HG03342 (cell line): Measurements from ENCODE around the gene PCSK5.

Experiments
- ATAC-seq: cut with Tn5 transposase; IDR thresholded peaks from one replicate; pipeline ENCODE4 v1.9.1; 2021; ENCODE audit warnings: mild to moderate bottlenecking, moderate library complexity; ENCODE audit not compliant: unreplicated experiment

The PCSK5 gene

GRCh38 chr9:75998096-75998780 is 107.8 kb downstream of the PCSK5 start:
- no peak for ATAC-seq

- ATAC-seq: no peak
Measured at GRCh38 chr9:76001459-76001858, 111.0 kb downstream of the PCSK5 start.

- no peak for ATAC-seq
Measured at GRCh38 chr9:76003041-76003440, 112.6 kb downstream of the PCSK5 start.

GRCh38 chr9:76004526-76004925 is 114.1 kb downstream of the PCSK5 start:
- peak; percentile 53 for ATAC-seq

GRCh38 chr9:76007935-76008334 is 117.5 kb downstream of the PCSK5 start:
- no peak for ATAC-seq

- no peak for ATAC-seq
Measured at GRCh38 chr9:76013809-76014208, 123.3 kb downstream of the PCSK5 start.

- ATAC-seq: no peak
Measured at GRCh38 chr9:76018235-76018634, 127.8 kb downstream of the PCSK5 start.

- no peak for ATAC-seq
Measured at GRCh38 chr9:76018761-76019160, 128.3 kb downstream of the PCSK5 start.

- ATAC-seq: no peak
Measured at GRCh38 chr9:76020652-76021051, 130.2 kb downstream of the PCSK5 start.

- ATAC-seq: no peak
Measured at GRCh38 chr9:76022317-76022716, 131.8 kb downstream of the PCSK5 start.

GRCh38 chr9:76023715-76024195 is 133.3 kb downstream of the PCSK5 start:
- no peak for ATAC-seq

- ATAC-seq: no peak
Measured at GRCh38 chr9:76025286-76025685, 134.8 kb downstream of the PCSK5 start.

- ATAC-seq: no peak
Measured at GRCh38 chr9:76026796-76027195, 136.3 kb downstream of the PCSK5 start.

GRCh38 chr9:76027416-76027815 is 136.9 kb downstream of the PCSK5 start:
- no peak for ATAC-seq

GRCh38 chr9:76027861-76028260 is 137.4 kb downstream of the PCSK5 start:
- no peak for ATAC-seq

GRCh38 chr9:76032038-76032796 is 141.7 kb downstream of the PCSK5 start:
- ATAC-seq: no peak

GRCh38 chr9:76032797-76033373 is 142.4 kb downstream of the PCSK5 start:
- ATAC-seq: no peak

GRCh38 chr9:76034049-76034448 is 143.6 kb downstream of the PCSK5 start:
- no peak for ATAC-seq

GRCh38 chr9:76036762-76037161 is 146.3 kb downstream of the PCSK5 start:
- ATAC-seq: no peak

GRCh38 chr9:76037587-76038225 is 147.2 kb downstream of the PCSK5 start:
- ATAC-seq: no peak

- no peak for ATAC-seq
Measured at GRCh38 chr9:76038431-76038830, 148.0 kb downstream of the PCSK5 start.
